GM19023 (cell line): ENCODE results near the gene KIF26B.
"Not testable (repeated sequence)": the region's sequence is repeated elsewhere in the genome, so short reads cannot be mapped to it uniquely, and the experiment has no call there.

Experiments used
- ATAC-seq: cut with Tn5 transposase; IDR thresholded peaks from one replicate; pipeline ENCODE4 v1.9.1; 2021; ENCODE audit warnings: mild to moderate bottlenecking, moderate library complexity; ENCODE audit not compliant: unreplicated experiment

KIF26B gene

DNA sequence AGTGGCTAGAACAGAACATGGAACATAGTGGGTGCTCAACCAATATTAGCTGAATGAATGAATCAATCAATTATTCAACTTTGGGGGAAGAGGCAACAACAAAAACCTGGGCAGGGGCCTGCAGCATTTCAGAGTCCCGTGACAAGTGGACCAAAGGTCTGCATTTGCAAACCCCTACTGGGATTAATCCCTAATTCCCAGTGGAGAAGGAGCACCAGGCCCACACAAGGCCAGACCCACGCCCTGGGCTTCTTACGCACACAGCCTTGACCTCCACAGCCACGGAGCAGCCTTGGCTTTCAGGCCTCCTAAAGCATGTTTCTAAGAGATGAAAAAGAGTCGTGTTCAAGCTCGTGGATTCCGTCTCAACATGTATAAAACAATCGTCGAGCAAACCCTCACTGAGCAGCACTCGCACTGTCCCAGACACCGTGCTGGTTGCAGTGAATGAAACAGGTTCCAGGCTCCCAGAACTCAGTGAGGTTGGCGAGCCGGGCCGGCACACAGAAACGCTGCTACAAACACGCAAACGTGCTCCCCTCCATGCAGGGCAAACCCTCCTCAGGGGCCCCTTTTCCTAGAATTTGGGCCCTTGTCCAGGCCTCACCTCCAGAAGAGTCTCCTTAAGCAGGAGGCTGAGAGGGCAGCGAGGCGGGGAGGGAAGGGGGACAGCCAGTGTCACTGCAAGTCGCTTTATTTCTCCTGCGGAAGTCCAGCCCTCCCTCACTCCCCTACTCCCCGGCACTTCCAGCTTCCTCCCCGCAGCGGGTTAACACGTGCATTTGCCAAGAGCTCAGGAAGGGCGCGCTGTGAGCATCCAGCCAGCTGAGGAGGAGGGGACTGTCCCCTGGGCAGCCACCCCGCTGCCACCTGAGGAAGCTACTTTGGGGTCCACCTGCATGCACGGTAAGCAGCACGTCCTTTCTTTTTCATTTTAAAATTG lies 556.4 kb downstream of the KIF26B start:
- ATAC-seq = no peak

DNA sequence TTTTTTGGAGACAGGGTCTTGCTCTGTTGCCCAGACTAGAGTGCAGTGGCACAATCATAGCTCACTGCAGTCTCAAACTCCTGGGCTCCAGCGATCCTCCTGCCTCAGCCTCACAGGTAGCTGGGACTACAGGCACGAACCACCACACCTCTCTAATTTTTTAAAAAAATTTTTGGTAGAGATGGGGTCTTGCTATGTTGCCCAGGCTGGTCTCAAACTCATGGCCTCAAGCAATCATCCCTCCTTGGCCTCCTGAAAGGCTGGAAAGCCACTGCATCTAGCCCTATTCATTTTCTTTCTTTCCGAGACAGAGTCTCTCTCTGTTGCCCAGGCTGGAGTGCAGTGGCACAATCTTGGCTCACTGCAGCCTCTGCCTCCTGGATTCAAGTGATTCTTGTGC lies 559.2 kb downstream of the KIF26B start:
- ATAC-seq = not testable (repeated sequence)

DNA sequence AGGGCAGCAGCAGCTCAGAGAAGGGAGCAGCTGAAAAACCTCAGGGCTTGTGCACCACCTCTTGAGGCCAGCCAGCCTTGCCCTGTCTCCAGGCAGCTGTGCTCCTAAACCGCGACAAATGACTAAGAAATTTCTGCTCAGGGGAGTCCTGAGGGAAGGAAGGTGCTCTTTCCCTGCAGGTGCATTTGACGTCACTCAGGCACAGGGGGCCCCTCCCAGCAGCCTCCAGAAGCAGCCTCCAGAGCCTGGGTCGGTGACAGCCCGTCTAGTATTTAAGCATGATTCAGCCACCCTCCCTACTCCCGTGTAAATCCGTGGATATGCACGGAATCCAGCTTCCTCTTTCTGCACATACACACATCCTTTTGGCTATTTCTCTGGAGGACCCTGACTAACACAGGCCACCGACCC lies 560.5 kb downstream of the KIF26B start:
- ATAC-seq = no peak

DNA sequence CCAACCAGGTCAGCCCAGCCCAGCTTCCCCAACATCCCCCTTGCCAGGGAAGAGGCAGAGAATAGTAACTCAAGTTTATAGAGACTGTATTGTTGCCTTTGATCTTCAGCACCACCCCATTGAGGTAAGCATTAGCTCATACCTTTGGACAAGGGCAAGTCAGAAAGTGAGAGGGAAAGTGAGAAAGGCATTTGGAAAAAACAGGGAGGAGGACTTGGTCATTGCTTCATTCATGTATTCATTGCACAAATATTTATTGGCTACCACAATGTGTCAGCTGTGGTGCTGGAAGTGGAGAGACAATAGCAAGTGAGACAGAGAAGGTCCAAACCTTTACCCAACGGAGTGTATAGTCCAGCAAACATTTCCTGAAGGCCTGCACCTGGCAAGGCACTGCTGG lies 561.2 kb downstream of the KIF26B start:
- no peak for ATAC-seq

DNA sequence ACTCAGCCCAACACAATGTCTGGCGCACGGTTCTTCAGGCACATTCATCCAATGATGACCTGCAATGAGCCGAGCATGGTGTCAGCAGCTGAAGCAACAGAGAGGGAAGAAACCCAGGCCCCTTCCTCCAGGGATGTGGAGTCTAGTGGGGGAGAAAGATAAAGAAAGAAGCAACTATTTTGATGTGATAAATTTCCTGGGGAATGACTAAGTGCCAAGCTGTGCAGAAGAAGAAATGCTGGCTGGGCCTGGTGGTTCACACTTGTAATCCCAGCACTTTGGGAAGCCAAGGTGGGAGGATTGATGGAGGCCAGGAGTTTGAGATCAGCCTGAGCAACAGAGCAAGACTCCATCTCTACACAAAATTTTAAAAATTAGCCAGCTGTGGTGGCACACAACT lies 561.8 kb downstream of the KIF26B start:
- no peak for ATAC-seq

DNA sequence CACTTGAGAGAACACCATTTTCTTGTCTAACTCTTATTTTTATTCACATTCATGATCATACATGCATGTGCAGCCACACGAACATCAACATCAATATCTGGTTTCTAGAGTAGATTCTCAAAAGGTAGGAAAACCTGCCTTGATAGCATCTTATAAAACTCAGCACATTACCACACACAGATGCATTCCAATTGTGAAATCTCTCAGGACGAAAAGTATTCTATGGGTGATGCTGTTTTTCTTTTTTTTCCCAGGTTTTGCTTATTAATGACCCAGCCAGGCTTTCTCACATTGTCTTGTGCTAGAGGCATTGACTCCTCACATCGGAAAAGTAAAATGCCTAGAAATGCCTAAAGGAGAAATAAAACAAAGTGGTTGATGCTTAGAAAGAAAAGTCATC lies 562.8 kb downstream of the KIF26B start:
- no peak for ATAC-seq

DNA sequence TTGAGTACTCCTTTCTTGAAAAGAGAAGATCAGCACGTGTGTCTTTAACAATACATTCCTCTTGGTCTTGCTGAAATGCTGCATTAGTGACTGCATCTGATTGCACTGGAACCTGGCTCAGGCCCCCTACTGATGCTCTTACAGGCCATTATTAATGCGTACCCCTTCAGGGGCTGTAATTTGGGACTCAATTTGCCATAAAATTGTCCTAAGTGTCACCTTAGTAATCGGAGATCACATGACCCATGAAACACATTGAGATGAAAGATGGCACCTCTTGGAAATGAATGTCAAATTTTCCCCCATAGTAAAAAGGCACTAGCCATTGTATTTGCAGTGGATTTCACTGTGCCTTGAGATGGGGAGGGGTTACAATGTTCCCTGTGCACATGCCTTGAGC lies 563.3 kb downstream of the KIF26B start:
- ATAC-seq = no peak

DNA sequence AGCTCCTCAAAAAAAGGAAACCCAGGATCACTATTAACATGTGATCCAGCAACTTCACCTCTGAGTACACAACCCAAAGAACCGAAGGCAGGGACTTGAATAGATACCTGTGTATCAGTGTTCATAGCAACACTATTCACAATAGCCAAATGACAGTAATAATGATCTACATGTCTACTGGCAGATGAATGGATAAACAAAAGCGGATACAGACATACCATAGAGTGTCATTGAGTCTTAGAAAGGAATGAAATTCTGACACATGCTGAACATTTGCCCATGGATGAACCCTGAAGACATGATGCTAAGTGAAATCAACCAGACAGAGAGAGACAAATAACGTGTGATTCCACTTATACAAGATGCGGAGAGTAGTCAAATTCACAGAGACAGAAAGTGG lies 564.2 kb downstream of the KIF26B start:
- no peak for ATAC-seq

DNA sequence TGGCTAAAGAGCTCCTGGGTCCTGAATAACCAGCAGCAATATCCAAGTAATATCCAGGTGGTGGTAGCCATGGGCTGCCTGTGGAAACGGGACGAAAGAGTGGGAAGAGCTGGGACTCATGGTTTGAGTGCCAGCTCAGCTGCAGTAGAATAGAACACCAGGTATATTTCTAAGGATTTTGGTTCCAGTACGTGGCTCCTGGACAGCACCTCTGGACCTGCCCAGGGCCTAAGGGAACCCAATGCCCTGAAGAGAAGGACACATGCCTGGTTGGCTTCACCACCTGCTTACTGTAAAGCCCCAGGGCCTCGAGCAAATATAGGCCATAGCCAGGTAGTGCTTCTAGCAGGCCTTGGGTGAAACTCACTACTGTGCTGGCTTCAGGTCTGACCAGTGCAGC lies 566.7 kb downstream of the KIF26B start:
- ATAC-seq = no peak

DNA sequence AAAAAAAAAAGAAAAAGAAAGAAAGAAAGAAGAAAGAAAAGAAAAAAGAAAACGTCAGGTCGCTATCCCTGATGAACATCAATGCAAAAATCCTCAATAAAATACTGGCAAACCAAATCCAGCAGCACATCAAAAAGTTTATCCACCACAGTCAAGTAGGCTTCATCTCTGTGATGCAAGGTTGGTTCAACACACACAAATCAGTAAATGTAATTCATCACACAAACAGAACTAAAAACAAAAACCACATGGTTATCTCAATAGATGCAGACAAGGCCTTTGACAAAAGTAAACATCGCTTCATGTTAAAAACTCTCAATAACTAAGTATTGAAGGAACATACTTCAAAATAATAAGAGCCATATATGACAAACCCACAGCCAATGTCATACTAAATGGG lies 573.2 kb downstream of the KIF26B start:
- not testable (repeated sequence) for ATAC-seq

DNA sequence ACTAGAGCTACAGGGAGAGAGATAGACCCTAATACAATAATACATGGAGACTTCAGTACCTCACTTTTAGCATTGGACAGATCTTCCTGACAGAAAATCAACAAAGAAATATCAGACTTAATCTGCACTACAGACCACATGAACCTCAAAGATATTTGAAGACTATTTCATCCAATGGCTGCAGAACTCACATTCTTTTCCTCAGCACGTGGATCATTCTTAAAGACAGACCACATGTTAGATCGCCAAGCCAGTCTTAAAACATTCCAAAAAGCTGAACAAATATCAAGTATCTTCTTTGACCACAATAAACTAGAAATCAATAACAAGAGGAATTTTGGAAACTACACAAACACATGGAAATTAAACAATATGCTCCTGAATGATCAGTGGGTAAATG lies 576.0 kb downstream of the KIF26B start:
- no peak for ATAC-seq

DNA sequence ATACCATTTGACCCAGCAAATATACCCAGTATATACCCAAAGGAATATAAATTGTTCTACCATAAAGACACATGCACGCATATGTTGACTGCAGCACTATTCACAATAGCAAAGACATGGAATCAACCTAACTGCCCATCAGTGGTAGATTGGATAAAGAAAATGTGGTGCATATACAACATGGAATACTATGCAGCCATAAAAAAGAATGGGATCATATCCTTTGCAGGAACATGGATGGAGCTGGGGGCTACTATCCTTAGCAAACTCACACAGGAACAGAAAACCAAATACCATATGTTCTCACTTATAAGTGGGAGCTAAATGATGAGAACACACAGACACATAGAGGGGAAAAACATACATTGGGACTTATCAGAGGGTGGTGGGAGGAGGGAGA lies 585.6 kb downstream of the KIF26B start:
- ATAC-seq = not testable (repeated sequence)

DNA sequence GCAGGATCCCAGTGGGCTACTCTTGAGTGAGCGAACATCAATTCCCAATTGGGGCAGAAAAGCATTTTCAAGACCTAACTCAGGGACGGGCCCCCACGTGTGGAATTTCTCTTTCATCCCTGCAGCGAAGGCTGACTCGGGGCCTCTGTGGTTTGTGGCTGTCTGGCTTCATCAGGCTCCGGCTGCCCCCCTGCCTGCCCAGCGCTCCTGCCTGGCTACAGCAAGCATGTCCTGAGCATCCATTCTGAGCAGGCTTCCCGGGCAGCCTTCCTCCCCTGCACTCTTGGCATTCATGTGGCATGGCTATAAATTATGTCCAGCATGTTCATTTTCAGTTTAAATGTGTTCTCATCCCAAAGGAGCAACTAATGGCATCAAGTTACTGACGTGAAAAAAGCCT lies 588.1 kb downstream of the KIF26B start:
- no peak for ATAC-seq

DNA sequence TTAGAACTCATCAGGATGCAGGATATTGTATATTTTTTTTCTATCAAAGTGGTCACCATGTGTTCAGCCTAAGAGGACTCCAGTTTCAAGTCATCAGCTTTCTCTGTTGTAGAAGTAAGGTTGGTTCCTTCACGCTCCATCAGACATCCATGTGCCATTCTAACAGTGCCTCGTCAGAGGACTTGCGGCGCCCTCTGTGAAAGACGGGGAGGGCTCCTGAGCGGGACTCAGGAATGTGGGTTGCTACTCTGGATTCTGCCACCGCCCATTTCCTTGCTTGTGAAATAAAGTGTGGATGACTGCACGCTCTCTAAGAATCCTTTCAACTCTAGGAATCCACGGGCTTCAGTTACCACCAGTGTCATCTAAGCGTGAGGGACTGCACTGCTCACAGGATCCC lies 593.5 kb downstream of the KIF26B start:
- ATAC-seq = no peak

DNA sequence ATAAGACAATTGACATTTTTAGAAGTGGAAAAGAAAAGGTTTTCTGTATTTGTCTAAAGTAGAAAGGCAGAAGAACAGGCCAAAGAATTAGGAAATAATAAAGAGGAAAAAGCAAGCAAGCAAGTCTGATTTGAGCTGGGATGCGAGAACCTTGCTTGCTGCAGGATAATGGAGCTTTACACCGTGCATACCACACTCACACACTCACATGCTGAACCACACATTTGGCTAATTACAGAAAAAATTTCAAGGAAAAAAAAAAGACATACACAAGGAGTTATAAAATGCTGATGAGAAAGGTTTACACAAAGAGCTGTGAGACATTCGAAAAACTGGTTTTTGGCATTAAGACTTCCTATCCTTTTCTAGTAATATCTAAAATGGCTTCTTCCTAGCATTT lies 593.9 kb downstream of the KIF26B start:
- ATAC-seq = no peak

DNA sequence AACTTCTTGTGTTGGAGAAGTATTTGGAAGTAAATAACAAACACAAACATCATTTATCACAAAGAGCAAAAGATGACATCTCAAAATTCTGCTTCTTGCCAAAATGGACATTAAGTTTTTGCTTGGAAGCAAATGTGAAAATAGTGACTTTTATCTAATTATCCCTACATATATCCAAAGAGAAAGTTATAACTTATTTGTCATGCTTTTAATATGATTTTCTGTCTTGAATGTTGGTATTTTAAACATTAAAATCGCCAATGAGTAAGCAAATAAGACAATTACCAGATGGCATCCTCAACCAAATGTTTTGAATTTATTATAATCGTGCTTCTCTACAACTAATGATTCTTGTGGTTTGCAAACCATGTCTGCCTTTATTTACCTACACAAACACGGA lies 594.3 kb downstream of the KIF26B start:
- ATAC-seq = no peak

DNA sequence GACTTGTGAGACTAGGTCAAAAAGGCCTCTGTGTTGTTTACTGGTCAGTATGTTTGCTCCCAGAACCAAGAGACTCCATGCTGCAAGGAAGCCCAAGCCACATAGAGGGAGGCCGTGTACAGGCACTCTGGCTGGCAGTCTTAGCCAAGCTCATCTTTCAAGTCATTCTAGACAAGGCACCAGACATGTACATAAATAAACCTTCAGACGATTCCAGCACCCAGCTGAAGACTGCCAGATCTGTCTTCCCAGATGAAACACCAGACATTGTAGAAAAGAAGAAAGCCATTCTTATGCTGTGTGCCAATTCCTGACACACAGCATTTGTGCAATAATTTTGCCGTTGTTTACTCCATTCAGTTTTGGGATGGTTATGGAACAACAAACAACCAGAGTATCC lies 595.5 kb downstream of the KIF26B start:
- no peak for ATAC-seq

DNA sequence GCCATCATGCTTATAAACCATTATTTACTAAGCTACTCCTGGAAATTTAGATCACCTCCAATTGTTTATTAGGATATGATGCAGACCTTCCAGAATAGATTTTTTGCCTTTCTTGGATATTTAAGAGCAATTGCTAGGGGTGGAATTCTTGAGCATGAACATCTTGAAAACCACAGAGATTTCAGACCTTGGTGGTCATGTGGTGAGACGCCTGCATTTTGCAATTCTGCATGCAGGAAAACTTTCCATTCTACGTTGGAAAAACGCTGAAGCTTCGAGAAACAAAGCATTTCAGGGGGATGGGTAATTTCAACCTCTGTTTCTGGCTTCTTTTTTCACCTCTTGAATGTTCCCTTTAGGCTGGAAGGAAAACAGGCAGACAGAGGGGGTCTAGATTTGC lies 596.3 kb downstream of the KIF26B start:
- no peak for ATAC-seq

DNA sequence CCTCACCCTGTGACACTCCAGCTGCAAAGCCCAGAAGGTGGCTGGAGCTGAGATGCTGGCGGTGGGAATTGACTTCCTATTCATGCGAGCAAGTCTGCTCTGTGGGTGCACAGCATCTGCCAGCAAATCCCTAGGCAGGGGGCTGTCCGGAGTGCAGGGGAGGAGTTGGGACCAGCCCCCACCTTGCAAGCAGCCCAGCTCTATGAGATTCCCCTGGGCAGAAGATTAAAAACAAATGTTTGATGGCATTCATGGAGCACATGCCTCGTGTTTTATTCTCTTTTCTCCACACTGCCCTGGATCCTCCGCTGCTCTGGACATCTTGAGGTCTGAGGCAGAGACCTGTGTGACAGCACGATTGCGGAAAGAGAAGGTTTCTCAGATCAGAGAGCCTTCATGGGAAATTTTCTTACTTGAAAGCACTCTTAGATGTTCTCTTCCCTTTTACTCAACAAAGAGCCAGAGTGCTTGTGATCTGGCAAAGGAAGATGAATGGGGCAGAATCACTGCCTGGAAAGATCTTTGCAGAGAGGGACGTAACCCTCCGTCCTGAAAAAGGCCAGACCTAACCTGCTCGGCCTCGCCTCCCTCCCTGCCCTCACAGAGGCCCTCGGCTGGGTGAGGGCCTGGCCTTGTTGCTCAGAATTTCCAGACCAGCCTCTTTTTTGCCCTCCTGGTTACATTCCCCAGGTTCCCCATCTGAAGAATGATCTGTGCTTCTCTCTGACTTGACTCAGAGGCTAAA lies 597.1 kb downstream of the KIF26B start:
- no peak for ATAC-seq

DNA sequence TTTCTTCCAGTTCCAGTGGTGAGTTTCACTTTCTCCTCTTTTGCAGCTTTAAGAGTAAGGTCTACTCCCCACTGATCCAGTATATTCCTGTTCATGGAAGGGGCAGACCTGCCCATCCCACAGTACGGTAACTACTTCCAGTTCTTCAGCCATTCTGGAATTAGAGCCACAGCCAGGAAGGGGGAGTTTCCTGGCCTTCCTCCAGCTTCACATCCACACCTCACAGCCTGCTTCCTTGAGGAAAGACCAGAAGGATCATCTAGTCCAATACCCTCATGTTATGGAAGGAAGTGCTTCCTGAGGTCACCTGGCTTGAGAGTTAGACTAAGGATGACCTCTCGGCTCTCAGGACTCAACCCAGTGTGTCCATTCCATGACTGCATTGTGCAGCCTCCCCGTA lies 597.8 kb downstream of the KIF26B start:
- no peak for ATAC-seq

DNA sequence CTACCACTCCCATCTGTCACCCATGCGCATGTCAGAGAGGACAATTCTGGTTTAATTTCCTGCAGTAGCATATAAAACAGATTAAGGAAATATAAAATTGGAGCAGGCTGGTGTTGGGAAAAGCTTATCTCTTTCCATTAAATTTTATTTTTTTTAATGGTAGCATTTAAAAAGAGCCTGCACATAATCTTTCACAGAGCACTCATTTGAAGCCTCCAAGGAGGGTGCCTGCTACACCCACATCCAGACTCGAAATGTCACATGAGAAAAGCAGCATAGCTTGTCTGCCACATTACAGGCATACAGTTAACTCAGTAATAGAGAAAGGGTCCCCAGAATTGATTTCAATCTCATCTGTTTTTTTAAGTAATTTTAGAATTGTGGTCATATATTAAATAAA lies 599.0 kb downstream of the KIF26B start:
- ATAC-seq = no peak

DNA sequence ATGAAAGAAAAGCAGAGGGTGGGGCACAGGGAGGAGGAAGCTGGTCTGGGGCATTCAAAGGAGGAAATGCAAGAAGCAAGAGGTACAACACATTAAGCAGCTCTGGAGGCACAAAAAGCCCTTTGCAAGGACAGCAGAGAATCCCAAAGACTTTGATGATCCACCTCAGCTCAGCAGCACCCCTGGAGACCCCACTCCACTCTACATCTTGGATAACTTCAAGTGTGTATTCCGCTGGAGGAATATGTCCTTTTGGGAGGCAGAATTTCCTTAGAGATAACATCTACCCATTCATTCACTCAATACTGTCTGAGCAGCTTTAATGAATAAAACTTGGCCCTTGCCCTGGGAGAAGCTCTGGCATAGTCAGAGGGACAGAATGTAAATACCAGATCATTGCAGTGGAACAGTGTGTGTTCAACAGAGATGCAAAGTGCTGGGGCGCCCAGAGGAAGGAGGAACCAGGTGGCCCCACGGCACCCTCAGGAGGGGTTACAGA lies 599.7 kb downstream of the KIF26B start:
- no peak for ATAC-seq
